Measurements from ENCODE around the gene SIRT3.

GRCh38 chr11:199782-200181 is 36.4 kb downstream of the SIRT3 start:
- no peak for TF ChIP-seq CTCF (IDR thresholded peaks at IDR 0.05; ENCODE audit: low read depth, low read length)
- TF ChIP-seq POLR2A (IDR thresholded peaks at IDR 0.05; ENCODE audit: extremely low read depth, insufficient read length) = no peak
- no peak for TF ChIP-seq MAX (IDR thresholded peaks at IDR 0.05; ENCODE audit: low read depth, low read length)

Data from NB4 (cell line).